Stomach (tissue), 9 donors: ENCODE data around the gene ZNF526. TPM values are rescaled to one million over a fixed set of nuclear protein-coding genes. Genes with fewer than 3 reads are reported as not detected.
A peak's percentile ranks its signal among the peaks of the same experiment; 100 is the strongest.

ENCODE experiments used
- DNase-seq, 2 donors: peaks; one replicate each; pipeline versions ENCODE4 v3.0.0 to v3.0.0-alpha.2; 2013 to 2019
- H3K27ac ChIP-seq, 5 donors: fragments of 200-600 bp in 4 of 5; sonication (generic) in 4 of 5; one replicate each; pipeline ENCODE4 v1.5.1; 2013 to 2019; ENCODE audit warnings: mild to moderate bottlenecking in 1 of 5, moderate library complexity in 1 of 5
- H3K27me3 ChIP-seq, 3 donors: fragments of 200-600 bp; sonication (generic); one replicate each; pipeline ENCODE4 v1.5.1; 2017 to 2019; ENCODE audit warnings: mixed run types in 1 of 3
- H3K36me3 ChIP-seq, 4 donors: fragments of 200-600 bp; sonication (generic); 1 replicate in 3 of 4; 2 replicates in 1 of 4; pipeline ENCODE4 v1.5.1; 2016 to 2019
- H3K4me1 ChIP-seq, 4 donors: fragments of 200-600 bp; sonication (generic); one replicate each; pipeline ENCODE4 v1.5.1; 2016 to 2019
- H3K4me3 ChIP-seq, 4 donors: fragments of 200-600 bp; sonication (generic) in 3 of 4; one replicate each; pipeline ENCODE4 v1.5.1; 2016 to 2019; ENCODE audit warnings: mild to moderate bottlenecking in 1 of 4
- H3K9me3 ChIP-seq, 4 donors: fragments of 200-600 bp; sonication (generic); one replicate each; pipeline ENCODE4 v1.5.1; 2016 to 2019
- EP300 ChIP-seq: sonication (generic); formaldehyde crosslinking; IDR thresholded peaks from one replicate; pipeline ENCODE4 v1.6.1; 2017; ENCODE audit warnings: antibody characterized with exemption
- POLR2A ChIP-seq, 4 donors: fragments of 450-650 bp; IDR thresholded peaks; one replicate each; pipeline ENCODE4 v1.6.1; 2016; ENCODE audit warnings: antibody characterized with exemption in 4 of 4, control low read depth in 2 of 4, mild to moderate bottlenecking in 1 of 4, moderate library complexity in 1 of 4
- POLR2AphosphoS5 ChIP-seq, 3 donors: sonication (generic); formaldehyde crosslinking; IDR thresholded peaks; one replicate each; pipeline ENCODE4 v1.6.1; 2016; ENCODE audit warnings: antibody characterized with exemption in 3 of 3
- WGBS, 5 donors: extraction: QIAGEN DNeasy Blood & Tissue Kit in 3 of 5; methylation state at CpG; one replicate each; pipeline versions ENCODE4 v1.1.5 to v1.1.7; 2013 to 2018; 5-methylcytosine and 5-hydroxymethylcytosine counted together
- intact Hi-C: fragments of 100-400 bp; cut with DNase I; formaldehyde crosslinking; loops from one replicate; pipeline ENCODE4 v1.15.1; 2023; ENCODE audit warnings: low total_unique reads
- polyA plus RNA-seq, 3 donors: library from polyadenylated mRNA; stranded (reverse); fragments of 200-250 nt; gene quantifications; one replicate each; pipeline ENCODE4 v1.2.3, GENCODE V29; 2013
- total RNA-seq, 5 donors: library from RNA; depleted of rRNA; stranded (reverse); fragments of >200 nt; gene quantifications; one replicate each; pipeline versions ENCODE4 v1.1.0 to v1.2.3, GENCODE V29; 2014 to 2016
- TF ChIP-seq, protein P1 (sequence below), 7 experiments: fragments of 450-650 bp in 4 of 7; fragments of 200-600 bp in 3 of 7; sonication (generic) in 3 of 7; IDR thresholded peaks; one replicate each; pipeline ENCODE4 v1.5.1; 2016 to 2019; ENCODE audit warnings: antibody characterized with exemption in 7 of 7, control low read depth in 2 of 7, mild to moderate bottlenecking in 1 of 7
- donor health status: healthy with polysubstance abuse.
- donor health status: Bipolar disorder and iron deficiency.
- donor health status: healthy.

ZNF526 gene
- total and polyA plus RNA-seq, 8 donors: 2.4 to 12.0 (median 4.8) TPM

DNA sequence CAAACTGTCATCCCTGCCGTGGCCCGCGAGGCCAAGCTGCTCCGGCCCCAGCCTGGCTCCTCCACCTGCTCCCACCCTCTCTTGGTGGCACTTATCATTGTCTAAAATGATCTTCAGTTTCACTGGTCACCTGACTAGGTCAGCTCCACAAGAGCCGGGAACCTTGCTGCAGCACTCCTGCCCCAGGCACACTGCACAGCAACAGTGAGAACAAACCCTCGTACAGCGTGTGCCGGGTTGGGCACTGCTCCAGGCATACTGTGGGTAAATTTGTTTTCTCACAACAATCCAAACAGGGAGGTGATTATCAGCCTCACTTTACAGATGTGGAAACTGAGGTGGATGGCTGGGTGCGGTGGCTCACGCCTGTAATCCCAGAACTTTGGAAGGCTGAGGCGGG, 11.5 kb upstream of the ZNF526 start:
- no peak for TF ChIP-seq POLR2A (IDR thresholded peaks at IDR 0.05)
- no peak for TF ChIP-seq EP300
- TF ChIP-seq POLR2AphosphoS5 (IDR thresholded peaks at IDR 0.05): no peak
- TF ChIP-seq, protein P1, sequence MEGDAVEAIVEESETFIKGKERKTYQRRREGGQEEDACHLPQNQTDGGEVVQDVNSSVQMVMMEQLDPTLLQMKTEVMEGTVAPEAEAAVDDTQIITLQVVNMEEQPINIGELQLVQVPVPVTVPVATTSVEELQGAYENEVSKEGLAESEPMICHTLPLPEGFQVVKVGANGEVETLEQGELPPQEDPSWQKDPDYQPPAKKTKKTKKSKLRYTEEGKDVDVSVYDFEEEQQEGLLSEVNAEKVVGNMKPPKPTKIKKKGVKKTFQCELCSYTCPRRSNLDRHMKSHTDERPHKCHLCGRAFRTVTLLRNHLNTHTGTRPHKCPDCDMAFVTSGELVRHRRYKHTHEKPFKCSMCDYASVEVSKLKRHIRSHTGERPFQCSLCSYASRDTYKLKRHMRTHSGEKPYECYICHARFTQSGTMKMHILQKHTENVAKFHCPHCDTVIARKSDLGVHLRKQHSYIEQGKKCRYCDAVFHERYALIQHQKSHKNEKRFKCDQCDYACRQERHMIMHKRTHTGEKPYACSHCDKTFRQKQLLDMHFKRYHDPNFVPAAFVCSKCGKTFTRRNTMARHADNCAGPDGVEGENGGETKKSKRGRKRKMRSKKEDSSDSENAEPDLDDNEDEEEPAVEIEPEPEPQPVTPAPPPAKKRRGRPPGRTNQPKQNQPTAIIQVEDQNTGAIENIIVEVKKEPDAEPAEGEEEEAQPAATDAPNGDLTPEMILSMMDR (IDR thresholded peaks at IDR 0.05): no peak
- peak overlapping the region in 2 of 5 donors; percentile 35 to 58 for H3K27ac ChIP-seq
- intact Hi-C loops: no loop called here
- no peaks in the 10 kb centered on the region for H3K27me3 ChIP-seq
- WGBS, 5 donors: 57 to 75% (median 60%) methylated on average over 11 of the region's 11 CpGs
- peaks cover 64 to 100% (median 100%) of the 10 kb centered on the region in 4 donors for H3K36me3 ChIP-seq
- peak in 1 of 2 donors; percentile 41 for DNase-seq
- peak overlapping the region in 1 of 4 donors; percentile 19 for H3K4me3 ChIP-seq
- H3K9me3 ChIP-seq: no peaks in the 10 kb centered on the region
- peaks cover 1 to 56% (median 15%) of the 10 kb centered on the region in 4 donors for H3K4me1 ChIP-seq

DNA sequence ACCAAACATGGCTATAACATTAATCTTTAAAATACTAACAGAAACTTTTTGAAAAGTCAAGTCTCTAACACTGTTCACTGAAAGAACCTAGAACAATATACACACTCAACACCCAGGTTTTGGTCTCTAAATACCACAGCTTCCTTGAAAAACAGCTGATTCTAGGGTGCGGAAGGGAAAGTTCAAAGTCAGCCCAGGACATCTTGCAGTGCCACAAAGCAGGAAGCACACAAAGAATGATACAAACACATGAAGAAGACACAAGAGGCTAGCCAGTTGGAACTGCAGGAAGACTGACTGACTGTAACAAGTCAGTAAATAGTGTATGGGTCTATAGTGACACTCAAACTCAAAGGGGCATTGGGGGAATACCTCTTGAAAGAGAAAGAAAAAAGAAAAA, 7.2 kb upstream of the ZNF526 start:
- WGBS, 5 donors: 65 to 84% (median 81%) methylated on average over 1 of the region's 1 CpG
- no peak for DNase-seq
- peaks cover 46 to 76% (median 75%) of the 10 kb centered on the region in 4 donors for H3K36me3 ChIP-seq
- no peak overlapping the region for H3K27ac ChIP-seq
- H3K4me3 ChIP-seq: no peak overlapping the region
- no peak for TF ChIP-seq POLR2A (IDR thresholded peaks at IDR 0.05)
- TF ChIP-seq, protein P1 (IDR thresholded peaks at IDR 0.05): no peak
- TF ChIP-seq POLR2AphosphoS5 (IDR thresholded peaks at IDR 0.05): no peak
- no peak for TF ChIP-seq EP300
- H3K4me1 ChIP-seq: peaks cover 17 to 75% (median 34%) of the 10 kb centered on the region in 4 donors
- intact Hi-C loops: no loop called here
- no peaks in the 10 kb centered on the region for H3K27me3 ChIP-seq
- no peaks in the 10 kb centered on the region for H3K9me3 ChIP-seq

DNA sequence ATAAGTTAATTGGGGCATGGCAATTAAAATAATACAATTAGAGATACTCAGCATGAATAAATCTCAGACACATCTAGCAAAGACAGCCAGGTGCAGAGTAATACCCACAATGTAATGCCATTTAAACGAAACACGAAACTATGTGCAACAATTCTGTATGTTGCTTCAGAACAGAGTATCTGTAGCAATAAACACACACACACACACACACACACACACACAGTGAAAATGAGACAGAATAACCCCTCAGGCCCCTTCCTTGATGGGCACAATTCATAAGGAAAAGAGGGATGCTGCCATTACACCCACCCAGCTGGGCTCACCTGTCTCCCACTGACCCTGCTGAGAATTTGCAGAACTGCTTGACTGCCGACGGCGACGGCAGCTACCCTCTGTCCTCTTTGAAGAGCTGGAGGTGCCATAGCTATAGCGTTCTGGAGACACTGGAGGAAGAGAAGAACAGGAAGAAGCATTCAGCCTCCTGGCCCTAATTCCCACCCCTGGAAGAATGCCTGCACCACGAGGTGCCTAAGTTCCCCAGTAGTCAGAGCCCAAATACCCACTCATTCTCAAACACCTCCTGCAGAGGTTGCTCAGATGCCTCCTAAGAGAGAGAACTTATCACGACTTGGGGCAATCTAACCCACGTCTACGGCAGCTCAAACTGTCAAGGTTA, 5.2 kb upstream of the ZNF526 start:
- Histone ChIP-seq H3K27me3 (no peaks in the 10 kb centered on the region), H3K4me3 (peak overlapping the region in 1 of 4 donors; percentile 94), H3K36me3 (peaks cover 25 to 56% (median 54%) of the 10 kb centered on the region in 4 donors), H3K9me3 (no peaks in the 10 kb centered on the region), H3K4me1 (peaks cover 27 to 77% (median 48%) of the 10 kb centered on the region in 4 donors), H3K27ac (no peak overlapping the region)
- intact Hi-C loops: no loop called here
- 65 to 74% (median 71%) methylated on average over 8 to 11 of the region's 11 CpGs for WGBS, 5 donors
- TF ChIP-seq, protein P1 (IDR thresholded peaks at IDR 0.05): no peak
- TF ChIP-seq POLR2A (IDR thresholded peaks at IDR 0.05): no peak
- no peak for TF ChIP-seq POLR2AphosphoS5 (IDR thresholded peaks at IDR 0.05)
- no peak for TF ChIP-seq EP300
- DNase-seq: no peak

DNA sequence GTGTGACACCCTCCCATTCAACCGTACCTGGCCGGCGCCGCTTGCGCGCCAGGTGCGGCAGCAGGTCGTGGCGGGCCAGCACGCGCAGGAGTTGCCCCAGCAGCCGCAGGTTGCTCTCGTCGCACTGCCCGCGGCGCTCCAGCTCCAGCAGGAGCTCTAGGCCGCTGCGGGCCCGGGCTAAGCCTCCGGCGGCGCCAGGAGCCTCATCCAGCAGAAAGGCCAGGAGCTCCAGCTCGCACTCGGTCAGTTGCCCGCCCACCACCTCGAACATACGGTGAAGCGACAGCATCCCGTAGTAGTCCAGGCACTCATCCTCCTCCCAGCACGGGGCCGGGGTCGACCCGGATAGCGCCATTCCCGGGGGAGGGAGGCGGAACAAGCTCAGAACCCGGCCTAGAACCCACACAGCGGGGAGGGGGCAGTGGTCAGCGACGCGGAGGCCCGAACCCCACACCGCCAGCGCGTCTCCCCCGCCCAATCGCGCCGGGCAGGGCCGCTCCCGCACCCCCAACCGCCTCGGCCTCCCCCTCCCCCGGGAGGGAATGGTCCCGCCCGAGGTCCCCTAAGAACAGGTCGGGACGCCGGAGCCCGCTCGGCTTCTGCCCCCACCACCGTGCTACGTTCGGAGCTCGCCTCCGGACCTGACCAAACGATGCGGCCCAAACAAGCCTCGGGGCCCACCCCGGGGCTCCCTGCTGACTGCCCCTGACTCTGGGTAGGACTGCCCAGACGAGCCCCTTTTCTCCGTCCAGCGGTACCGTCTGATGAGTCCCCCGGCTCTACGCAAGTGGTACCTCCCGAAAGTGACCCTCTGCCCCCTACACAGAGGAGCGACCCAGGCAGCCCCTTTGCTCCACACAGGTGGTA, 3.2 kb upstream of the ZNF526 start:
- DNase-seq: peak; percentile 51 to 79
- no peaks in the 10 kb centered on the region for H3K9me3 ChIP-seq
- 0 to 5% (median 1%) methylated on average over 20 to 79 of the region's 79 CpGs for WGBS, 5 donors
- H3K4me1 ChIP-seq: peaks cover 40 to 87% (median 63%) of the 10 kb centered on the region in 4 donors
- peak overlapping the region; percentile 71 to 94 (median 84) for H3K4me3 ChIP-seq
- TF ChIP-seq EP300 (no peak), POLR2AphosphoS5 (IDR thresholded peaks at IDR 0.05) (peak in 2 of 3 donors; percentile 19 to 23)
- peaks cover 11 to 36% (median 35%) of the 10 kb centered on the region in 4 donors for H3K36me3 ChIP-seq
- H3K27ac ChIP-seq: peak overlapping the region; percentile 89 to 98 (median 94)
- H3K27me3 ChIP-seq: no peaks in the 10 kb centered on the region
- intact Hi-C loops: no loop called here
